Stimulated activated CD8-positive, alpha-beta memory T cell treated with anti-CD3 and anti-CD28 coated beads, Interleukin-4, amount 100 ng/mL, for 4 hours (primary cell): Measurements from ENCODE around the gene CHD6.

ENCODE experiments used
- DNase-seq, 2 donors: peaks; one replicate each; pipeline ENCODE4 v3.0.0-alpha.2; 2020; ENCODE audit warnings: low read depth in 2 of 2, low spot score in 1 of 2

Gene CHD6

DNA sequence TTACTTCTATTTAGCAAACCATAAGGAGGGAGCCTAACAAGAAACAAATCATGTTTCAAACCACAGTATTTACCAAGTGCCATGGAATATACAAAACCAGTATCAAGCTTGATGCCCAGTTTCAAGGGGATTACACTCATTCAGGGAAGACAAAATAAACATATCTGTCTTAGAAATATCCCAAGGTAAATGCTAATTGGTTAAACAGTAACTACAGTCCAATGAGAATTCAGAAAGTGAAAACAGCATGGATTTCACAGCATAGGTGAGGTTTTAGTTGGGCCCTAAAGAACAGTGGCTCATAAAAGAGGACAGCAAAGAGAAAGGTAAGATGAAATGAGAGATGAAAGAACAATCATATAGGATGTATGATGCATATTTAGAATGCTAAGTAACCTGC lies 110.3 kb downstream of the CHD6 start:
- no peak for DNase-seq

DNA sequence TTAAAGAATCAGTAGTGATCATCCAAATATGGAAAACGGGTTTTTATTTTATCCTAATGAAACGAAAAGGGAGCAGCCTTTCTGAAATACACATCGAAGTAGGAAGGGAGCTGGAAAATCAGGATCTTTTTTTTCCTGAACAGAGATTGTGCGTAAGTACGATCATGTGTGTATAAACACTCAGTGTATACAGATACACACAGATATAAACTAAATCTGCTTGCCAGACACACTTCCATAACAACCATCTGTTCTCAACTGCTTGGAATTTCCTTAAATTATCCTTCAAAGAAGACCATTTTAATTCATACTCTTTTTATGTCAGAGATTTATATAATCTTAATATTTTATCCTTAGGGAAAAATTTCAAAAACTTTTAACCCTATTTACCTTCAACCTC lies 110.7 kb downstream of the CHD6 start:
- no peak for DNase-seq

DNA sequence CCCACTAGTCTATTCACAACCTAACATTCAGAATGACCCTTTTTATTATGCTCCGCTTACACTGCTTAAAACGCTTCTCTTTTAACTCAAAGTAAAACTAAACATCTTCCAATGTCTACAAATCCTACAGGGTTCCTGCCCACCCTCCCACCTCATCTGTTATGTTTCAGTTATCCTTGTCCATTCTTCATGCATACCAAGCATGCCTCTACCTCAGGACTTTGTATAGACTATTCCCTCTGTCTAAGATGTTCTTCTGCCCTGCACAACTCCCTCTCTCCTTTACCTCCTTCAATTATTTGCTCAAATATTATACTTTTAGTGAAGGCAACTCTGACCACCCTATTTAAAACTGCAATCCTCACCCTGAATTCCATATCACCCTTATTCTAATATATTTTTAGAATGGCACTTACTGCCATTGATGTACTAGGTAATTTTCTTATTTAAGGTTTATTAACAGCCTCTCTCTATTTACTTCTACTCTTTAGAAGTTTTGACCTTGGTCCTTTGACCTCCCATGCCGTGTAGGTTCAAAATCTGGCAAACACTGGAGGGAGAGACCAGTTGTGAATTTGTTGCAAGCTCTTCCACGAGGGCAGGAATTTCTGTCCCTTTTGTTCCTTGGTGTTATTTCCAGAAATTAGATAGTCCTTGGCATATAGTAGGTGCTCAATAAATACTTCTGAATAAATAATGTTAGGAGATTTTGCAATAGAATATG lies 111.8 kb downstream of the CHD6 start:
- DNase-seq = no peak

DNA sequence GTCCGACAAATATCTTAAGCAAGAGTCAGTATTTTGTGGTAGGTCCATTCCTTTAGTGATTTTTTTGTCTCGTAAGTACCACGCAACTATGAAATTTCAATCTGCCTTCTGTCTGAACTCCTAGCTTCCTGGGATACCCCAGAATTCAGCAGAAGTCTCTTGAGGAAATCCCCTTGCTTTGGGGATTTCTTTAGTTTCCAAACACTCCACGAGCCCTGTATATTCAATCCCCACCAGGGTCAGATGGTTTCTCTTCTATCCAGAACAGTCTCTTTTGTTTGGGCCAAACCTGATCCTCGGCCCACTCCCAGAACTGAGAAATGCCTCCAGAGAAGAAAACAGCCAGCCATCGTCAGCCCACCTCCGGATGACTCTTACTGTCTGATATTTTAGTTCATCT lies 113.0 kb downstream of the CHD6 start:
- no peak for DNase-seq

DNA sequence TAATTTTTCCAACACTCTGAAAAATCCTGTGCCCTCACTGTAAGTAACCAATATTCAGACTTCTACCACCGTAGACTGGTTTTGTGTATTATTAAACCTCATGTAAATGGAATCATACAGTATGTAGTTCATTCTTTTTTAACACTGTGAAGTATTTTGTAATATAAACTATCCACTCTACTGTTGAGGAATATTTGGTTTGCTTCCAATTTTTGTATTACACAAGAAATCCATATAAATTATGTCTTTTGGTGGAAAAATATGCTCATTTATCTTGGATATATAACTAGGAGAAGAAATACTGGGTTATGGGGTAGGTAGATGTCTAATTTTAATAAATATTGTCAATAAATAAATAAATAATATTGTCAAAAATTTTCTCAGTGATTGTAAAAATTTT lies 116.8 kb downstream of the CHD6 start:
- no peak for DNase-seq

DNA sequence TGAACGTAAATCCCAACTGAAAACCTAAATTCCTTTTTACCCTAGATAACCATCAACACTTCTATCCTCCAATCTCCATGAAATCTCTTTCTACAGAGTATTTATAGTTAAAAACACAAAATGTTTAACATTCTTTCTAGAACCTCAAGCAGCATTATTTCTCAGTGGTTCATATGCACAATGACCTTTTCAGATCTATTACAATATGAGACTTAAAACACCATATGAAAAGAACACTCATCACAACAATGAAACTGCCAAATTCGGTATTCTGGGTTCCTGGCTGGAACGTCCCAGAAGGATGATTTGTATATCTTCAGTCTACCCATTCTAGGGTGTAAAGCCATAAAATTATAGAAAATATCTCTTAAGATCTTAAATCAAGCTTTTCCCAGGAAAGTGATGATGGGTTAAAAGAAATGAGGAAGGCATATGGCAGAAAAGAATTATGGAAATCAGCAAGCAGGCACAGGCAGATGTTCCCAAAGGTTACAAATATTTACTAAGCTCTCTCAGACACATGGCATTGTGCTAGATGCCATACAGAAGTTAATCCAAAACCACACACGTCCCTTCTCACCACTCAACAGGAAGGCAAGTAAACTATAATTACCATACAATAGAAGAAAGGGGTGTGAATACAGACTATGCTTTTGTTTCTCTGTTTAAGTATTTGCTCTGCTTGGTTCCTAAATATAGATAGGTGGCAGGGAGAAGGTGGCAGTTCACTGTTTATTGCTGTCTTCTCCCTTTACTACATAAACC lies 118.0 kb downstream of the CHD6 start:
- no peak for DNase-seq

DNA sequence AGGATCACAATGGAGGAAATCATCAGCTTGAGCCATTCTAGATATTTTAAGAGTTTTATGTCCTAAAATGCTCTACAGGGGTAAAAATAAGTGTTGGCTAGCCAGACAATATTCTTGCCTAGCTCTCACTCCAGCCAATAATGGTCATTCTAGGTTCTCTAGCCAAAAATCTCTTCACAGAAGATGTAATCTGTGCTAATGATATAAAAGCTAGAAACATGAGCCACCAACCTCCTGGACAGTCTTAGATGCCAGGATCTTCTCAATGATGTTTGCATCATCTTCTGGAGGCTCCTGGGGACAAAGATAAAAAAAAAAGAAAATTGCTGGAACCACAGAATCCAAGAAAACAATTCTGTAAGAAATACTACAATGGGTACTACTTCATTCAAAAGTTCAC lies 119.1 kb downstream of the CHD6 start:
- DNase-seq = no peak

DNA sequence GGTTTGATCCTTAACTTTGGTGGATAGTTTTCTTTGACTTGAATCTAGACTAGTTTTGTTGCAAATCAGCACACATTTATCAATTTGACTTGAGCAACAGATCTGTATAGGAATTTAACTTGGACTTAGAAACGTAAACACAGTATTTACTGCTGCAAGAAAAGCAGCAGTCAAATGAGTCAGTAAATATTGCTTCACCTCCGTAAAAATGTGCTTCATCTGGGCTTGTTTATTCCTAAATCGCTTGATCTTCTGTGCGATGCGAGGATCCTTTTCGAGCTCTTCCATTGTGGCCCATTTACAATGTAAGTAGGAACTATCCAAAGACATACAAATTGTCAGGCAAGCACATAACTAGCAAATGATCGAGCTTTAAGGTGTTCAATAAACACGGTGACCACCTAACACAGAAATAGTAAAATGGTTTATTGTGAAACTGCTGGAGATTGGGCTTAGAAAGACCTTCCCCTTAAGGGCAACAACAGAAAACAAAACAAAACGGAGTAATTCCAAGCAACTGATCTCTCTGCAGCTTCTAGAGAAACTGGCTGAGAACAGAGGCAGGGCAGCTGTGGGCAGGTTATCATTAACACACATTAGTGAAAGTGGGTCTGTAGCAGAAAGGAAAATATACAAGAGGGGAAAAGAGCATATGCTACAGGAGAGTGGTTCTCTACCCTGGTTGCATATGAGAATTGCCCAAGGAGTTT lies 120.8 kb downstream of the CHD6 start:
- no peak for DNase-seq

DNA sequence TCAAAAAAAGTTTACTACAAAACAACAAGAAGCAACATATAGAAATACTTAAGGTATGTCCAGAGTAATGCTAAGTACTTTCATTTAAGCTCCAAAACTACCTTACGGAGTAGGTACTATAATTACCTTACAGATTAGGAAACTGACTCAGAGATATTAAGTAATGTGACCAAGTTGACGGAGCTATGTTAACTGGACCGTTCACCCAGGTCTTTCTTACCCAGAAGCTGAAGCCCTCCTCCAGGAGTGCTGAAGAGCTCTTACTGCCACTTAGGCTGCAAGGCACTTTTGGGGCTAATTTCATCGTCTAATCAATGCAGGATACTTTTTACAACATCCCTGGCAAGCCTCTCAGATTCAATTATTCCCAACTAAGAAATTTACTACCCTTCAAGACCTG lies 123.7 kb downstream of the CHD6 start:
- DNase-seq = no peak

DNA sequence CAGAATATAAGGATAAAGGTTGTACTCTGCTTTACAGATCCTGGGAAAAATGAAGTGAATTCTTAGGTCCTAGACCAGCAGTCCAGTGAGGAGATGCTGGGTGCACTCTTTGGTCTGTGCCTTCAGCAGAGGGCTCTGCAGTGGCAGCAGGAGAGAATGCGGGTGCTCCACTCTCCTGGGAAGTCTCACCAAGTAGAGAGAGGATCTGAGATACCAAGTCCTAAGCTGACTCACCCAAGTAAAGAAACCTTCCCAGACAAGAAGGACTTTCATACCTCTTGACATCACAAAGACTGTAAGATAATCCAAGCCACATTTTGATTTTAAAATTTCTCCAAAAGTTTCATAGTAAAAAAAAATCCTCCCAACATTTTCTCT lies 134.6 kb downstream of the CHD6 start:
- DNase-seq = no peak

DNA sequence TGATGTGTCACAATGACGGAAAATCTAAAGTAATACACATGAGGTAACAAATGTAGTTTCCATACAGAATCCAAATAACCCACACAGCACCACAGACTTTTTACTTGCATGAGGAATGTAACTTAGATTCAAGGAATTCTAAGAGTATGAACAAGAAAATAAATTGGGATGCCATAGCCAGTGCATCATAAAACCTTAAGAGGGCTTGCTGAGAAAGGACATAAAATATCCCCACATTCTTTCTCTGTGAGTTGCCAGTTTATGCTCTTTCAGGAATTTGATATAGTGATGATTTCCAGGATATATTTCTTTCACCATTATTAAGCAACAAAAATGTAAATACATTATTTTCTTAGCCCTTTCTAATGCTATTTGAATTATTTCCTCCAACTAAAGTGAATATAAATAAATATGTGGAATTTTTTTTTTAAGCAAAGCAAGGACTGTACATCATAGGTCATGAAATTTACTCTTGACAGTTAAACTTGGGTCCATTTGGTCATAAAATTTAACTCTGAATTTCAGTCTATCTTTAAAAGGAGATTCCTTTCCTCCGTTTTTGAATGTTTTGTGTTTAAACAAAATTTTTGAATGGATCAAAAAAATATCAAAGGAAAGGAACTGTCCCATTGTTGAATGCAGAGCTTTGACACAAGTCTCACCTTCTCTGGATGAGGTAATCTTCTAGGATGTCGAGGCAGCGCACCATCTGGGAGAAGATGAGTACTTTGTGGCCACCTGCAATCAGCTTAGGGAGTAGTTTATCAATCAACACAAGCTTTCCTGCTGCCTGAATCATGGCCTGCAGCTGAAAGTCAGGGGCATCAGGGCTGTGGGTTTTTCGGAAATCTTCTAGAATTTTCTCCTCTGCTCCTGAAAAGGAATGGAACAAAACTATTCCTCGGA lies 135.3 kb downstream of the CHD6 start:
- DNase-seq = no peak

DNA sequence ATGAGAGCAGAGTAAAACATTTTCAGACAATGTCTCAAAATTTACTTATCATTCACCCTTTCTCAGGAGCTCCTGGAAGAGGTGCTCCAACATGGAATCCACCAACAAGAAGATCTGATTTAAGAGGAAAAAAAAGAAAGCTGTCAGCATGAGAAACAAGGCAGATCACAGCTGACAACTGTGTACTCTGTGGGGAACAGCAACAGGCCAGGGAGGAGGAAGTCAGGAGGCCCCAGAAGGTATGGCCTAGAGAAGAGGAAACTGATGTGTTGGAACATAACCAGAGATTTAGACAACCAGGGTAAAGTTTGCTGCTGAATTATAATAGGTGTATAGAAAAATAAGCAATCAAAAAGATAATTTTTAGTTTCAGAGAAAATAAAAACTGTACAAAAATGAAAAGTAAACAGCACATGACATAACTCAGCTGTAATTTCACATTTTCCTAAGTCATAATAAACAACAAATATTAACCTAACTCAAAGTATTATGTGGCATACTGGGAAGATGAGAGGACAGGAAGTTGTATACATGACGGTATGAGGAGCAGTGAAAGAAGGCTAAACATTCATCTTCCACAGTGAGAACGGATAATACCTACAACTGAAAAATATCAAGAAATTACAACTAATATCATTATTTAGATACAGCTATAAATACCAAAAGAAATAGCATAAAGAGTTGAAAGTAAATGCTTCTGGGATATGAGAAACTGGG lies 138.0 kb downstream of the CHD6 start:
- DNase-seq = no peak

DNA sequence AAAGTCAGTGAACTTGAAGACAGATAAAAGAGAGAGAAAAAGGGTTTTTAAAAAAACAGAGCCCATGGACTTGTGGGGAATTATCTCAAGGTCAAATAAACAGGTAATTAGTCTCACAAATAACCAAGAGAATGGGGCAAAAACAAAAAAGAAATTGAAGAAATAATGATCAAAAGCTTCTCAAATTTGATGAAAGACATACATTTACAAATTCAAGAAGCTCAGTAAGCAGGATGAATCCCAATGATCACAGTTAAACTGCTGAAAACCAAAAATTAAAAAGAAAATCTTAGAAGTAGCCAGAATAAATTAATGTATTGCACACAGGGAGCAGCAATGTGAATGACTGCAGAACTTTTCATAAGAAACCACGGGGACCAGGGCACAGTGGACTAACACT lies 139.1 kb downstream of the CHD6 start:
- DNase-seq = no peak

DNA sequence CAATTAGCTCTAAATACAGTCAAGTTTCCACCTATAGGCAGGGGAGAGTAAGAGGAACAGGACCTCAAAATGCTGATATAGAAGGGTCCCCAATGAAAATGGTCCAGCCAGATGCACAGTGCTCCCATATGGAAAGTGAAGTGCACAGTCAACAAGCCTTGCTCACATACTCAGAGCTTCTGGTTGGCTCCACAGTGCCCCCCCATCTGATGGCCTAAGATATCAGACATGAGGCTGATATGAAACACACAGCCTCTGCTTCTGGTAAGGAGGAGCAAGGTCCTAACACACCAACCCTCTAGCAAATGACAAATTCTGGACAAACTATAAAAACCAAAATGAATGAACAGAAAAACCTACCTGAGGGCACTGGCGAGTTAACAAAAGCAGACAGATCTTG lies 140.2 kb downstream of the CHD6 start:
- DNase-seq = no peak

DNA sequence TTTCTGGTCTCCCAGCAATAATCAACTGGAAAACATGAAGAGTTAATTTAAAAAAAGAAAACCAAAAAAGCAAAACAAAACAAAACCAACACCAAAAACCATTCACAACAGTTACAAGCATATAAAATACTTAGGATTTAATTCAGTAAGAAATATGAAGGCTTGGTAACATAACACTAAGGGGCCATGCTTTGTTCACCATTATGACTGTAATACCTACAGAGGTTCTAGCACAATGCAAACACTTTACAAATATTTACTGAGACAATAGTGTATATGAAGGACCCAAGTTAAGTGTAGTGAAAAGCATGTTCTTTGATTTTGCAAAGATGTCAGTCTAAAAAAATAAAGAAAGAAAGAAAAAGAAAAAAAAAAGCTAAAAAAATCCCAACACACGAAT lies 141.7 kb downstream of the CHD6 start:
- DNase-seq = no peak

DNA sequence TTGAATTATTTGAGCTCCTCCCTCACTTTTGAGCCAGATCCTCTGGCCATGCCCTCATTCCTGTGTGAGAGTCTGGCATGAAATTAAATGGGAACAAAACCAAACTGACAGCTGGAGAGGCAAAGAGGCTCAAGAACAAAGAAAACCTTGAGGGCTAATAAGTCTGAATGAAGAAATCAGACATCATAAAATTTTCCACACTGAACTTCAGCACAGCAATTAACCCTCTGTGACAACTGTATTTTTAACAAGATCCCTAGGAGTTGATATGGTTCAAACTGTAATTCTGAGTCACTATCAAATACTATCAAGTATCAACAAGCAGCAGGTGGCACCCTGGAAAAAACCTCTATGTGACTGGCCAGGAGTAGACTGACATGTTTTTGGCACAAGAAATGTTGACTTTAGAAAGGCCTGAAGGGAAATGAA lies 142.2 kb downstream of the CHD6 start:
- no peak for DNase-seq

DNA sequence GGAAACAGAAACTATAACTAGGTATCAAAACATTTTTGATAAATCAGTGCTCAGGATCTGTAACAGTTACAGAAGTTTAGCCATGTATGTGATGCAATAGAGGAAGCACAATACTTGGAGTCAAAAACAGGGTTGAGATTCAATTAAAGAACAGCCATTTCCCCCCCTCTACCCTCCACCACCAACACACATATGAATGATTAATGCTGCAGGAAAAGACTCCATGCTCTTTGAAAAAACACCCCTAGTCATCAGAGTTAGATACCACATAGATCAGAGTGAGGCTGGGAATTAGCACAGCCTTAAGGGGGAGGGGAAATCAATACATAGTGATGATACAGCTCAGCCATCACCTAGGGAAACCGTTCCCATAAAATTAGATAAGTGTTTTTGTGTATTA lies 142.7 kb downstream of the CHD6 start:
- DNase-seq = no peak

DNA sequence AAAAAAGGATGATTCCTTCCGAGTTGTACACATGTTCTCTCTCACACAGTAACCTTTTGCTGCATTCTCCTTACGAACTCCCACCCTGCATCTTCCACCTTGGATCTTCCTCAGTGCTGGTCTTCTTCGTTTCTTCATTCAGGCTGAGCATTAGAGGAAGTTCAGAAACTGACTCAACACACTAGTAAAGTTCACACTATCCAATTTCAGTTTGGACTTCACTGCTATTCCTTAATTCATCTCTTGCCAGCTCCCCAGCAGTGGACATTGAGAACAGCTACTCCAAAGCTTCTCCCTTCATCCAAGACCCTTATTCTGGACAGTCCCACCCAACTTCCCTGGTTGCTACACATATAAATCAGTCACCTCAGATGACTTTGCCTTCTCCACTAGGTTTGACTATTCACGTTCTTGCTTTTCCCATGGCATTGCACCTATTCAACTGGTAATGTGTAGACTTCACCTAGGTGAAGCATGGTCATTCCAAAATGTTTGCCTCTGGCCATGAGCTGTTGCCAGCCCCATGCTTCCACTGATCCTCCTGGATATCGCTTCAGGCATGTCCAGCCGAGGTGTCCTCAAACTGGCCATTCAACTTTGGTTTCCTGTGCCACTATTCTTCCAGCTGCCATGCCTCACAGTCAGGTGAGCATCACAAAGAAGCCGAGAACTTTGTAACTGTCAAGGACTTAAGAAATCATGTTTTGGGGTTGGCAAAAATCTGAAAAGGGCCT lies 147.6 kb downstream of the CHD6 start:
- DNase-seq = no peak

DNA sequence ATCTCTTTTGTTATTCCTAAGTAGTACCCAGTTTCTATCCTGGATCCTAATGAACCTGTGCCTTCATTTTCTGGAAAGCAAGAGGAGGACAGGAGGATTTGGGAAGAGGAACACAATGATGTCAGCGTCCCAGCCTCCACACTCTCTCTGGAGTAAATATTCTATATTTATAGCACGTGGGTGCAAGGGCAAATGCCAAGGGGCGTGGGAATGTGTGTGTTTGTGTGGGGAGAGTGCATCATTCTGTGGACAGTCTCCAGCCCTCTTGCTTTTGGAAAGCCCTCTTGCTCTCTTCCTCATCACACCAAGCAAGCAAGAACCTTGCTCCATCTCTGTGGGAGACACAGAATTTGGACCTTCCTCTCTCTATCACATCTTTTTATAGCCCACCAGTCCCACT lies 148.3 kb downstream of the CHD6 start:
- DNase-seq = no peak

DNA sequence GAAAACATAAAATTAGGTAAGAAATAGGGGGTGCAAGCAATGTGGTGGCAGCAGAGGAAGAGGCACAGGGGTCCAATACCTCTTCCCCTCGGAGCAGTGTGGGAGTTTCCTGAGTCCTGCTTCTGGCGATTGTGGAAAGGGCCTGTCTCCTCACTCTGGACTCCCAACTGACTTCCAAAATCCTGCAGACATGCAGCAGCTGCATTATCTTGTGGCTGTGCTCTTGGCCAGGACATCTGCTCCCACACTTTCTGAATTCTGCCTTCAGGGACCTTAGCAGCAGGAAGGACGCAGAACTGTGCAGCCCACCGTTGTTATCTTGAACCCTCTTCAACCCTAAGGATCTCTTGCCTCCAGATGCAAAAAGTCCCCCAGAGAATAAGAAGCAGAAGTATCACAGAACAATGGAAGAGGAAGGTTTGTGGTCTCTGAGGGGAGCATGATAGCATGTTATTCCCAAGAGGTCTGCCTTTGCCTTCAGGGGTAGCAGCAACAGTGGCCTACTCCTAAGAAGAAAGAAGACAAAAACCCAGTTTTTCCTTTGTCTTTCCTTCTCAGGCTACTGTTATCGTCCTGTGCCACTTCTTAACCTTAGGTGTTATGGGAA lies 149.1 kb downstream of the CHD6 start:
- DNase-seq = no peak
